ENCODE measurements around the gene ZNF385B.
"Not testable (repeated sequence)": the region's sequence is repeated elsewhere in the genome, so short reads cannot be mapped to it uniquely, and the experiment has no call there.

The ZNF385B gene

GRCh38 chr2:179488563-179488962, 372.8 kb downstream of the ZNF385B start:
- no peak for DNase-seq (ENCODE audit: low spot score)

DNA sequence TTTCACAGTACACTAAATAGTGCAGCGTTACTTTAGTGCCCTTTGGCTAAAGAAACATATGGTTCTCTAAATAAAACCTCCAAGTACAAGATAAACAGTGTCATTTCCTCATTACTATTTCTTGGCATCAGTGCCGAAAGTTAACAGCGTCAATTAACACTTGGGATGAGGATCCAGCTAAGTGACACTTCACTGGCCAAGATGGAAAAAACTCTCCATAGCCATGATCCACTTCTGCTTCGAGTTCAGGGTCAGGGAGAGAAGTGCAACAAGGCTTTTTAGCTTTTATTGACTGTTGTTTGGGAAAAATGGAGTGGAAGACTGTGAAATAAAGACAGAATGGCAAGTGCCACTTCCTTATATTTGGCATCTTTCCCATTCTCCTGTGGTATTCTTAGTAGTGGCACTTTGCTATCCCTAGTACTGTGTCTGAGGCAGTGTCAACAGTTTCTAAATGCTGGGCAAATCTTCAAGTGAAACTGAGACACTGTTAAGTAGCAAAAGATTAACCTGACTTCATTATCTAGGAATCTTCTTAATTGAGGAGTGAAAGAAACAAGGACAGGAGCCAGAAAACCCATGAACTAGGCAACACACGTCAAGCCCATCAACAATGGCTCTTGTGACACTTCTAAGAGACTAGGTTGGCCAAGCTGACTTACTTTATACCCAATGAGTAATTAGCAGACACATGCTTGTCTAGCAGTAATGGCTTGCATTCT, 374.2 kb downstream of the ZNF385B start:
- DNase-seq (ENCODE audit: low spot score), result no peak

GRCh38 chr2:179483131-179483530, 378.3 kb downstream of the ZNF385B start:
- no peak for DNase-seq (ENCODE audit: low spot score)

DNA sequence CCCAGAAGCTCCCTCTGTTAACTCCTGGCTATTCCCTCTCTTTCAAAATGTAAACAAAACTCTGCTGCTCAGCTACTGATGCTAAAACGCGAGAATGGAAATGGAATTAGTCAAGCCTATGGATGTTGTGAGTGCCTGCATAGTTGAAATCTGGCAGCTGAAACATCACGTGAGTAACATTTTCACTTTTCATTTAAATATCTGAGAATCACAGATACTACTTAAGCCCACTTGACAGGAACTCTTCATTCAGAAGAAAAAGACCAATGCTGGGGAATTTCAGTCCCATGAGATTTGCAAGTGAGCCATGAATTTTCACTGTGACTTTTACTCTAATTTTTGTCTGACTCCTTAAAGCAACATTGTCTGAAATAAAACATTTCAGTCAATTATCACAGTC, 381.5 kb downstream of the ZNF385B start:
- no peak for DNase-seq (ENCODE audit: low spot score)

GRCh38 chr2:179478771-179479170, 382.6 kb downstream of the ZNF385B start:
- no peak for DNase-seq (ENCODE audit: low spot score)

DNA sequence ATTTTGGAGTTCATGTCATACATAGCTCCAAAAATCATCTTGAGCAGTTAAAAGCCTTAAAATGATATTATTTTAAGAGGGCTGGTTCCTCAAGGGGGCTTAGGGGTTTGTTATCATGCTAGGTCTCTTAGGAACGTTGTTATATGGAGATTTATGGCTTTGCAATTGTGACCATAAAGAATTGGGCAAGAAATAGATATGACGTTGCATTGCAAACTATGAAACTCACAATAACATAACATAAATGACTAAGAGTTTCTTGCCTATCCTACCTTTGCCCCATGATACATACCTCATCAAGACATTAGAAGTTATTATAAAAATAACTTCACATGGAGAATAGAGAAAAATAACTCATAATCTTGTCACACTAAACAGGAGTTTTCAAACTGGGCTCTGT, 390.4 kb downstream of the ZNF385B start:
- no peak for DNase-seq (ENCODE audit: low spot score)

- no peak for DNase-seq (ENCODE audit: low spot score)
Measured at GRCh38 chr2:179470089-179470488, 391.3 kb downstream of the ZNF385B start.

- no peak for DNase-seq (ENCODE audit: low spot score)
Measured at GRCh38 chr2:179467960-179468359, 393.5 kb downstream of the ZNF385B start.

- no peak for DNase-seq (ENCODE audit: low spot score)
Measured at GRCh38 chr2:179467111-179467510, 394.3 kb downstream of the ZNF385B start.

DNA sequence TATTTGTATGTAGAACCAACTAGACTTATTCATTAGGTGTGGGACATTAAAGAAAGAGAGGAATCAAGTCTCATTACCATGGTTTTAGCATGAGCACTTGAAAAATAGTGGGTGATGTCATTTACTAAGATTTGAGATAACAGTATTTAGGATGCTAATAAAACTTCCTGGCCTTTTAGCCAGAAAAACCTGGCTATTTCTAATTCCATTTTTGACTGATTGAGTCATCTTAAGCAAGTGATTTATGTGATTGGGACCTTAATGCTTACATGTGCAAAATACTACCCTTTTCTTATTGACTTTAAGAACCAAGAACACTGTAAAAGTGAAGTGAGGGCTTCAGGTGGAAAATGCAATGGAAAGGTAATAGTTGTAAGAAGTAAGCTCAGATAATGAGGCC, 400.0 kb downstream of the ZNF385B start:
- DNase-seq (ENCODE audit: low spot score), result no peak

- no peak for DNase-seq (ENCODE audit: low spot score)
Measured at GRCh38 chr2:179460181-179460929, 401.1 kb downstream of the ZNF385B start.

DNA sequence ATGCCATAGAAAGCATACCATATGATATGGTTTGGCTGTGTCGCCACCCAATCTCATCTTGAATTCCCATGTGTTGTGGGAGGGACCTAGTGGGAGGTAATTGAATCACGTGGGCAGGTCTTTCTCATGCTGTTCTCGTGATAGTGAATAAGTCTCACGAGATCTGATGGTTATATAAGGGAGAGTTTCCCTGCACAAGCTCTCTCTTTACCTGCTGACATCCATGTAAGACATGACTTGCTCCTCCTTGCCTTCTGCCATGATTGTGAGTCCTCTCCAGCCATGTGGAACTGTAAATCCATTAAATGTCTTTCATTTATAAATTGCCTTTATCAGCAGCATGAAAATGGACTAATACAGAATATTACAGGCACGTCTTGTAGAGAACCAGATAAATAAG, 403.3 kb downstream of the ZNF385B start:
- not testable (repeated sequence) for DNase-seq (ENCODE audit: low spot score)

GRCh38 chr2:179455824-179456223, 405.6 kb downstream of the ZNF385B start:
- DNase-seq (ENCODE audit: low spot score), result no peak

DNA sequence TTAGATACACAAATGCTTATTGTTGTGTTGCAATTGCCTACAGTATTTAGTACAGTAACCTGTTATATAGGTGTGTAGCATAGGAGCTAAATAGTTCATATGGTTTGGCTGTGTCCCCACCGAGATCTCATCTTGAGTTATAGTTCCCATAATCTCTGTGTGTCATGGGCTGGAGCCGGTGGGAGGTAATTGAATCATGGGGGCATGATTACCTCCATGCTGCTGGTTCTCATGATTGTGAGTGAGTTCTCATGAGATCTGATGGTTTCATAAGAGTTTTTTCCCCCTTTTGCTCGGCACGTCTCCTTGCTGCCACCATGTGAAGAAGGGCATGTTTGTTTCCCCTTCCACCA, 406.3 kb downstream of the ZNF385B start:
- DNase-seq (ENCODE audit: low spot score), result no peak

DNA sequence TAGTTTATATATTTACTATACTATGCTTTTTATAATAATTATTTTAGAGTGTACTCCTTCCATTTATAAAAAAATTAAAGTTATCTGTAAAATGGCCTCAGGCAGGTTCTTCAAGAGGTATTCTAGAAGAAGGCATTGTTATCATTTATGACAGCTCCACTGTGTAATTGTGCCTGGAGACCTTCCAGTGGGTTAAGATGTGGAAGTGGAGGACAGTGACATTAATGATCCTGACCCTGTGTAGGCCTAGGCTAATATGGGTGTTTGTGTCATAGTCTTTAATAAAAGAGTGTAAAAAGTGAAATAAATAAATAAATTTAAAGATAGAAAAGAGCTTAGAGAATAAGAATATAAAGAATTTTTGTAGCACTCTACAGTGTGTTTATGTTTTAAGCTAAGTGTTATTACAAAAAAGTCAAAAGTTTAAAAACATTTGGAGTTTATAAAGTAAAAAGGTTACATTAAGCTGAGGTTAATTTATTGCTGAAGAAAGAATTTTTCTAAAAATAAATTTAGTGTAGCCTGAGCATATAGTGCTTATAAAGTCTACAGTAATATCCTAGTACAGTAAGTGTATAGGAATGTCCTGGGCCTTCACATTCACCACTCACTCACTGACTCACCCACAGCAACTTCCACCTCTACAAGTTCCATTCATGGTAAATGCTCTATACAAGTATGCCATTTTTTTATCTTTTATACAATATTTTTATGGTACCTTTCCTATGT, 406.8 kb downstream of the ZNF385B start:
- no peak for DNase-seq (ENCODE audit: low spot score)

GRCh38 chr2:179449010-179449409, 412.4 kb downstream of the ZNF385B start:
- DNase-seq (ENCODE audit: low spot score), result no peak

DNA sequence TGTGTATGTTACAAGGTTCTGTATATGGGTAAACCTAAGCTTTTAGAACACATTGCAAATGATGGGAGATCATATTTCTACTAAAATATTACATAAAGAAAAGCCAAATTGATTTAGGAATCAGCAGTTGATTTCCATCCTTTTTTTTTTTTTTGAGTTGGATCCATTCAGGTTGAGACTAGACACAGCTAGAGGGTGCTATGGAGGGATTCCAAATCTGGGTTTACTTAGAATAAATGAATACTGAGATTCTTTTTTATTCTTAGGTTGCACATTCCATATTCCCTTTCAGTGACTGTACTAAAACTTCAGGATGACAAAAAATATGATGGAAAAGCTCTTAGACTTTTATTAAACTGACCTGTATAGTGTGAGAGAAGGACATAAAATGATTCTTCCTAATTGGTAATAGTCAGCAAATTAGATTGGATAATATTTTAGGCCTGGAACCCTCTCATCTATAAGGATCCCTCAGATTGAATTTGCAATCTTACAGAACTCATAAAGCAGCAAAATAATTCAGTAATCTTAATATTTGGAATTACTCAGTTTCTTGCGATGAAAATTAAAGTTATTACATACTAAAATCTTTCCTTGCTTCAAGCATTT, 413.5 kb downstream of the ZNF385B start:
- no peak for DNase-seq (ENCODE audit: low spot score)

- DNase-seq (ENCODE audit: low spot score), result no peak
Measured at GRCh38 chr2:179447421-179447820, 414.0 kb downstream of the ZNF385B start.

DNA sequence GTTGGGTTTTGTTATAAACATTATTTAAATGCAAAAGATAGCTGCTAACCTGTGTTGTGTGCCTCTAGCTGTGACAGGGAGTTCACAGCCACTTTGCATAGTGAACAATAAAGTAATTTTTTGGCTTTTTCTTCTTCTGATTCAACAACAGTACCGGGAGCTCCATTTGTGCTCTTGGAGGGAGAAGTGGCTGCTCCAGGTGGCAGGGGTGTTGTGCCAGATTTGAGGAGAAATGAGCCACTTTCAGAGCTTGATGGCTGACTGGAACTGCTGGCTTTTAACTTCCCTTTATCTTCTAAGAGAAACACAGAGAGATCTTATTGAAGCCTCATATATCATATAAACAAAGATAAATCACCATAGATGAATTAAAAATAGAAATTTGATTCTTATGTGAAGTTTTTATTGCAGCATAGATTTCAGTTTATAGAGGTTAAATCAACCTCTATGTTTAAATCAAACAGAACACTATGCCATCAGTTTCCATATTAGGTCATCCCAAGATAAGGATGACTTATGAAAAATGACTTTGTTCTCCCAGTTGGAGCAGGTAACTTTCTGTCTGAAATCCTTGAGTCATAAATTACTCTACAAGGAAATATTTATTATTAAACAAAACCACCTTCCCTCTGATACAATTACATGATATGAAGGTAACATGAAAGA, 414.8 kb downstream of the ZNF385B start:
- DNase-seq (ENCODE audit: low spot score), result no peak

GRCh38 chr2:179444056-179444455, 417.4 kb downstream of the ZNF385B start:
- DNase-seq (ENCODE audit: low spot score), result no peak

- no peak for DNase-seq (ENCODE audit: low spot score)
Measured at GRCh38 chr2:179443180-179443579, 418.2 kb downstream of the ZNF385B start.

DNA sequence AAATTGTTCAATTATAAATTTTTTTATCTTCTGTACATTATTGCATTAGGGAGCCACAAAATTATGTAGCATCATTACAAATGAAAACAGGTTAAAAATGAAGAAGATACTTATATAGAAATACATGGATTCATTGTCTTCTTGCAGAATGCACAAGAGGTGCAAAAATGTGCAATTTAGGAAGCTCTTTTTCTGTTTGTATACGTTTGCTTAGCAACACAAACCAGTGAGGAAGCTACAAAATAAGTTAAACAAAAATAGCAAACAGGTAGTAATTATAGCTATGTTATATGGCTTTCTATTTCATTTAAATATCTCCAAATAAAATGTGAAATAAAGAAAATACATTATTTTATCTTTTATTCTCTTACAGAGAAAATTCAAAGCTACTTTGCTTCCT, 419.2 kb downstream of the ZNF385B start:
- DNase-seq (ENCODE audit: low spot score), result no peak
